Right renal pelvis (tissue), 4 donors: ENCODE measurements around the gene ADAMTSL1. TPM values are rescaled to one million over a fixed set of nuclear protein-coding genes. Genes with fewer than 3 reads are reported as not detected.

Experiments
- DNase-seq, 4 donors: peaks; one replicate each; pipeline ENCODE4 v3.0.0-alpha.2; 2013; ENCODE audit warnings: low read depth in 4 of 4, low spot score in 3 of 4, missing footprints in 1 of 4
- polyA plus RNA-seq, 4 donors: library from polyadenylated mRNA; unstranded; fragments of 120-200 nt; gene quantifications; one replicate each; pipeline ENCODE4 v1.2.1, GENCODE V29; 2013; ENCODE audit not compliant: insufficient read length in 4 of 4

The ADAMTSL1 gene
- polyA plus RNA-seq, 4 donors: 12.3 to 19.2 (median 16.6) TPM

DNA sequence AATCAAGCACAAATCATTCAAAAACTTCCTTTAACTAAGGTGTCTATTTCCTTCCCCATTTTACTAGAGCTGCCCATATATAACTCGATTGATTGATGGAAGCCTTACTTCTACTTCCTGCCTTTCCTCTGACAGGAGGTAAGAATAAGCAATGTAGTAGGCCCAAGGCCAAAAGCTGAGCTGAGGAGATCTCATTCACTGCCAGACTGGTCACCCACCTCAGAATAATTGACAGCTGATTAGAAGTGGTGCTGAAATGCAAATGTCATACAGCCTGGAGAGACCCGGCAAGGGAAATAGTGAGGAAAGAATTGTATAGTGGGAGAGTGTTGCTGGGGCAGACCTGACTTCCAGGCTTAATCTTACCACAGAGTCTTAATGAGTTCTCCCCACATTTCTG lies 319.2 kb downstream of the ADAMTSL1 start:
- DNase-seq: no peak

DNA sequence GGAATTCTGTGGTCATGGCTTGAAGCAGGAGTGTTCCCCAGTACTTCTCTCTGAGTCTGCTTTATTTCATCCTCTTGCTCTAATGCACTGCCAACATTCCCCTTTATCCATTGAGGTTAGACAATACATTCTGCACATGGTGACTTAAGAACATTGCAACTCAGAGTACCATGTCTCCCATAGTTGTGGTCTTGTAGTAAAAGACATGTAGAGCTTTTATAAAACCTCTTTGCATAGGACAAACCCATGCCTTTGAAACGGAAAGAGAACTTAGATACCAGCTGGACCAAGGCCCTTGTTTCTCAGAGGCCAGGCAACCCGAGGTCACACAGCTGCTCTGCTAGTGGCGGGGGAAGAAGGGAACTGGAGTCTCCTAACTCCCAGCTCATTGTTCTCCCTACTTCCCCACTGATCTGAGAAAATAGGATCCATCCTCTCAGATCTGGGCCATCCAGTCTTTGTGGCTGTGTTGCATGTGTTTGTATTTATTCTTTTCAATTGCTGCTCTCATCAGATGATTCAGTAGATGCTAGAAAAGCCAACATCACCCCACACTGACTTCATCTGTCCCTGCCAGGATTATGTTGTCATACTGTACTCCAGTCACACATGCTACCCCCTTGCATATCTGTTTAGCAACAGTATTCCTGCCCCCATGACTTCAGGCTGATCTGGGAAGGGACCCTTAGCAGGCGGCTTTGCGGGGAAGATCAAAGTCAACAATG lies 322.2 kb downstream of the ADAMTSL1 start:
- DNase-seq: no peak

- no peak for DNase-seq
Observed at GRCh38 chr9:18796696-18797270, 322.8 kb downstream of the ADAMTSL1 start.

- DNase-seq: no peak
Observed at GRCh38 chr9:18798106-18798505, 324.2 kb downstream of the ADAMTSL1 start.

- no peak for DNase-seq
Observed at GRCh38 chr9:18798508-18799290, 324.7 kb downstream of the ADAMTSL1 start.

- DNase-seq: no peak
Observed at GRCh38 chr9:18799428-18799827, 325.5 kb downstream of the ADAMTSL1 start.

- DNase-seq: no peak
Observed at GRCh38 chr9:18800579-18800978, 326.6 kb downstream of the ADAMTSL1 start.

DNA sequence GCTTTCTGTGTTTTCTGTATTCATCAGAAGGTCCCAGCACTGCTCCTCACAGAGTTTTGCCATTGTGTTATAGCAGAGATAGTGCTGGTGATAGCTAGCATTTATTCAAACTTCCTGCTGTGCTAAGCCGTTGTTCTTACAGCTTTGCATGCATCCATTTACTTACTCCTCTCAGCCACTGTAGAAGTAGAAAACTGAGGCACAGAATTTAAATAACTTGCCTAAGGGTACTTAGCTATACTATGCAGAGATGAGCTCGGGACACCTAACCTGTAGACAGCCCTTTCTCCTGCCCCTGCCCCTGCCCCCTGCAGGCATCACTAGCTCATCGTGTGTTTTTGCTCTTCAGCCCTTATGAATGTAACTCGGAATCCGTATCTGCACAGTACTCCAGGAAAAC lies 331.4 kb downstream of the ADAMTSL1 start:
- DNase-seq: no peak

- DNase-seq: no peak
Observed at GRCh38 chr9:18806232-18807080, 332.5 kb downstream of the ADAMTSL1 start.

GRCh38 chr9:18810581-18810980 lies 336.6 kb downstream of the ADAMTSL1 start:
- no peak for DNase-seq

DNA sequence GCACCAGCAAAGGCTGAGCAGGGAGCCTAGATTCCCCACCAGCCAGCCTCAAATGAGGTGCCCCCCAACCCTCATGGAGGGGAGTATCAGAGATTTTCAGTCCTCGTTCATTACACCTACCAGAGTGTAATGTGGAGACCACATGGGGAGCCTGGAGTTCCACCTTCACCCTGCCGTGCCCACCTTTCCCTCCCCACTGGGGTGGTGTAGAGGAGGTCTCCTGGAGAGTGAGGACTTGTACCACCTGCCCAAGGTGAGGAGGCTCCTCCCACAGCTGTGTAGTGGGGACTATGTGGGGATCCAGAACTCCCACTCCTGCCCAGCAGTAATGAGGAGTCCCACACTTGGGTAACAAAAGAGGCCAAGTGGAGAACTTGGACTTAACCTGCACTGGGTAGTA lies 337.2 kb downstream of the ADAMTSL1 start:
- DNase-seq: no peak

DNA sequence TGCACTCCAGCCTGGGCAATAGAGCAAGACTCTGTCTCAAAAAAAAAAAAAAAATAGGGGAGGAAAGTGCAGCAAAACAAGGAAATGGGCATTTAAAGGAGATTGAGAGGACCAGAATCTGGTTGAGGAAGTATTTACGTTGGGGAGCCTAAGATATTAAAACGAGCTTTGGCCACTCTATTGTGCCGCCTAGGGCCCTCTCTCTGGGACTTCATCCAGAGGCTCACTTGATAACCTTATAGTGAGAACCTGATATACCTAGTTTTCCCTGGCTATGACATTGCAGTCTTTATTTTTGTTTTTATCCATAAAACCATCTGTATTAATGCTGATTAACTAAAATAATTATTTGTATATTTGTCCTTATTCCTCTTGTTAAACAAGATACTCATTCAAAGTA lies 345.5 kb downstream of the ADAMTSL1 start:
- DNase-seq: no peak

DNA sequence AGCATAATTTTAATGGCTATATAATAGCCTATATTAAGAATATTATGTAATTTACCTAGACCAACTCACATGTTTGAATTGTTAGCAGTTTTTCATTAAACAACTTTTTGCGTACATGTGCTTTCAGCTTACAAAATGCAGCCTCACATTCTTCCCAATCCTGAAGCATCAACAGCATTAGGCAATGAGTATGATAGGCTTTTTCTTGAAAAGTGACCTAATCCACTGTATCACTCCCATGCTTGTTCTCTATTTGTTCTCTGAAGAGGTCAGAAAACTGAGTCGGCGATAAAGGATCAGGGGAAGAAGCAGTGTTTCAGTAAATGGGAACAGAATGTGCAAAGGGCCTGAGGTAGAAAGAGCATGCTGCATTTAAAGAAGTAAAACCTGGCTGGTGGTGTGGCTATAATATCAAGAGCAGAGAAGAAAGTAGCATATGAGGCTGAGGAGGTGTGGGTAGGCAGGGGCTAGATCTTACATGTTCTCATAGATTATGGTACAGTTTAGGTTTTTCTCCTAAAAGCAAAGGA lies 346.7 kb downstream of the ADAMTSL1 start:
- no peak for DNase-seq

- DNase-seq: no peak
Observed at GRCh38 chr9:18821788-18822187, 347.8 kb downstream of the ADAMTSL1 start.

DNA sequence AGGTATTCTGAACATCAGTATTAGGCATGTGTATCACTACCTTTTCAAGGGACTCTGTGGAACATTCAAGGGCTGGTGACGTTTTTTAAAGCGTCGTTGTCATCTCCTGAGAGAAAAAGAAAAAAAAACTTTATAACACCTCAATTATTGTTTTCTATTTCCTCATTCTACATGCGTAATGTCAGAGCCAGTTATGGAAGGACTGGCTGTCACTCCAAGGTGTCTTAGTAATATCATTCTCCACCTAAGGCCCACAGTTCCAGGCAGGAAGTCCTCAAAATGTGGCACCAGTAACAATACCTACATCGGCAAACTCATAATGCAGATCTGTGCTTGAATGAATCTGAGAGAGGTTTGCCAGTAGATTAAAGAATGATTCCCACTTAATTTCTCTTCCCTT lies 348.9 kb downstream of the ADAMTSL1 start:
- no peak for DNase-seq

DNA sequence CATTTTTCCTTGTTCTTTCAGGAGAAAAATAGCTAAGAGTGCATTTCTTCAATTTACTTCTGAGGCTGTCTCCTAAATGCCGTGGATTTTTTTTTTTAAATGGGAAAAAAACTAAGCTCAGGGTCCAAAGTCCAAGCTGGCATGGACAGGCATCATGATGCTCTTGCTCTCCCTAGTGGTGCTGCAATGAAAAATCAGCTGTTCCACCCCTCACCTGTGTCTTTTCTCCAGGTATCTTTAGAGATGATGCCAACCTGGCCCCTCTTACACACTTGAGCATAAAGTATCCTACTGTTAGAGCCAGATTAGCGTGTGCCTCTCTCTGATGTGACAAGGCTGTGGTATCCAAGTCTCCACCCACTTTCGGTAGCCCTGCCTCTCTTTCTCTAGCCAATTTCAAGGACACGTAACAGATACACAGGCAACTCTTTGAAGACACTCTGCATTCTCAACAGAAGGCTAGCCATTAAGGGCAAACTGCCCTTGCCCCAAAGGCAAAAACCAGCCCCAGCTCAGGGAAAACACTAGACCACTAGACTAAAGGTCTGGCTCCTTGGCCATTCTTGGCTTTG lies 350.2 kb downstream of the ADAMTSL1 start:
- DNase-seq: no peak

GRCh38 chr9:18825656-18826170 lies 351.8 kb downstream of the ADAMTSL1 start:
- DNase-seq: no peak

GRCh38 chr9:18826248-18826647 lies 352.3 kb downstream of the ADAMTSL1 start:
- DNase-seq: no peak

GRCh38 chr9:18829066-18829465 lies 355.1 kb downstream of the ADAMTSL1 start:
- no peak for DNase-seq

DNA sequence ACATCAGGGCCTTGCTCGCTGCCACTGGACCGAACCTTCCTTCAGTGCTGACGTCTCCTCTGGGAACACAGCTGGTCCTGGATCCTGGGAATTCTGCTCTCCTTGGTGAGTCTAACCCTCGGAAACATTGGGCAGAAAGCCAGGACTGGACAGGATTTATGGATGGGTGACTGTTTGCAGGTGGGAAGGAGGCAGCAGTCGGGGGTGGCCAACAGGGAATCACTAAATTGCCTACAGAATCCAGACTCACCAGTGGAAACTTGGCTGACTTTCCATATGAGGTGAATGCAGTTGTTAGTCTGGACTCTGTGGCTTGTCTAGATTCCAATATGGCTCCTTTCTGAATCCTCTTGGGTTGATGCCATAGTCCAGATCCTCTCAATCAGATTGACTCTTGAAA lies 355.9 kb downstream of the ADAMTSL1 start:
- no peak for DNase-seq
